ENCODE results near the gene SURF1.

The SURF1 gene

DNA sequence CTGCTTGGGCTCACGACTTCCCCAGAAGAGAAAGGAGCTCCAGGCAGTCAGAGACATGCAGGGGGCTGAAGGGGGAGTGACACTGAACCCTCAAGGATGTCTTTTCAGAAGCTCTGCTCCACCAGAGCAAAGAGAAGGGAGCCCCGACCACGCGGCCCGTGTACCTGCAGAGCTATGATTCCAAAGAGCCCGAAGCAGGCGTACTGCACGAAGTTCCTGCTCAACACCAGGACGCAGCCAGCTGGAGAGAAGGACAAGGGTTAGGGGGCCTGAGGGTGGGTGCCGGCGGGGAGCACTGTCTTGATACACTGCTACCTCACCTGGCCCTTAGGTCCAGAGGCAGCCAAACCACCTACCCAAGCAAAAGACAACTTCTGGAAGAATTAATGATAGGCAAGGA is 10.1 kb upstream of the SURF1 start:
- TF ChIP-seq, protein P1, sequence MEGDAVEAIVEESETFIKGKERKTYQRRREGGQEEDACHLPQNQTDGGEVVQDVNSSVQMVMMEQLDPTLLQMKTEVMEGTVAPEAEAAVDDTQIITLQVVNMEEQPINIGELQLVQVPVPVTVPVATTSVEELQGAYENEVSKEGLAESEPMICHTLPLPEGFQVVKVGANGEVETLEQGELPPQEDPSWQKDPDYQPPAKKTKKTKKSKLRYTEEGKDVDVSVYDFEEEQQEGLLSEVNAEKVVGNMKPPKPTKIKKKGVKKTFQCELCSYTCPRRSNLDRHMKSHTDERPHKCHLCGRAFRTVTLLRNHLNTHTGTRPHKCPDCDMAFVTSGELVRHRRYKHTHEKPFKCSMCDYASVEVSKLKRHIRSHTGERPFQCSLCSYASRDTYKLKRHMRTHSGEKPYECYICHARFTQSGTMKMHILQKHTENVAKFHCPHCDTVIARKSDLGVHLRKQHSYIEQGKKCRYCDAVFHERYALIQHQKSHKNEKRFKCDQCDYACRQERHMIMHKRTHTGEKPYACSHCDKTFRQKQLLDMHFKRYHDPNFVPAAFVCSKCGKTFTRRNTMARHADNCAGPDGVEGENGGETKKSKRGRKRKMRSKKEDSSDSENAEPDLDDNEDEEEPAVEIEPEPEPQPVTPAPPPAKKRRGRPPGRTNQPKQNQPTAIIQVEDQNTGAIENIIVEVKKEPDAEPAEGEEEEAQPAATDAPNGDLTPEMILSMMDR (IDR thresholded peaks at IDR 0.05; ENCODE audit: insufficient read depth, low read length, poor library complexity, severe bottlenecking) = no peak
- no peak for DNase-seq (ENCODE audit: extremely low read depth, insufficient read length)
- Histone ChIP-seq H3K36me3 (ENCODE audit: control insufficient read depth, insufficient read depth, low read length) (peaks cover 66% of the 10 kb centered on the region), H3K4me3 (replicated peaks; ENCODE audit: low read depth, low read length) (no peak overlapping the region), H3K27me3 (replicated peaks; ENCODE audit: control insufficient read depth, insufficient read depth, low read length) (no peaks in the 10 kb centered on the region)

DNA sequence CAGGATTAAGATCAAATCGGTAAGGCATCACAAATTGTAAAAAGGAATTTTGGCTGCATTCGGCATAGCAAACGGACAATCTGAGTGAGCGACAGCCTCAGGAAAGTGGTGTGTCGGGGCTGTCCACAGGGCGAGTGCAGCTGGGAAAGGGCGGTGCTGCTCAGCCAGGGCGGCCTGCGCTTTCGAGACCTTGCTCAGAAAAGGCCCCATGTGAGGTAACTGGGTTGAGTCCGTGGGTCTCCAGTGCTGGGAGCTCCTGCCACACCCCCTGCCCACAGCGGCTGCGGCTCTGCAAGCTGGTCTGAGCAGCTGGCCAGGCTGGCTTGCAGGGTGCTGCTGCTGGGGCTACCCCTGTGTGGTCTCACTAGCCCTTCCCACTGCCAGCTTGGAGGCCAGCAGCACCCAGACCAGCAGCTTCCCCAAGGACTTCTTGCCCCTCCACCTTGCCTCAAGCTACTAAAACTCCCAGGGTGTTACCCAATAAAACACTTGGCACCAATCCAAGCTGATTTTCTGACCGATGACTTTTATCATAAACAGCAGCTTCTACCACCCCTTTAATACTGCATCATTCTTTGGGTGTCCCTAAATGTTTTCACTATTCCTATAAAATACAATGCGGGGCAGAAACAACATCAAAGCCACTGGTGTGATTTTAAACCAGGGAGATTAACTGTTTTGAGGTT is 6.2 kb upstream of the SURF1 start:
- TF ChIP-seq, protein P1 (IDR thresholded peaks at IDR 0.05; ENCODE audit: insufficient read depth, low read length, poor library complexity, severe bottlenecking) = no peak
- Histone ChIP-seq H3K27me3 (replicated peaks; ENCODE audit: control insufficient read depth, insufficient read depth, low read length) (no peaks in the 10 kb centered on the region), H3K36me3 (ENCODE audit: control insufficient read depth, insufficient read depth, low read length) (peaks cover 55% of the 10 kb centered on the region), H3K4me3 (replicated peaks; ENCODE audit: low read depth, low read length) (no peak overlapping the region)
- DNase-seq (ENCODE audit: extremely low read depth, insufficient read length) = no peak

DNA sequence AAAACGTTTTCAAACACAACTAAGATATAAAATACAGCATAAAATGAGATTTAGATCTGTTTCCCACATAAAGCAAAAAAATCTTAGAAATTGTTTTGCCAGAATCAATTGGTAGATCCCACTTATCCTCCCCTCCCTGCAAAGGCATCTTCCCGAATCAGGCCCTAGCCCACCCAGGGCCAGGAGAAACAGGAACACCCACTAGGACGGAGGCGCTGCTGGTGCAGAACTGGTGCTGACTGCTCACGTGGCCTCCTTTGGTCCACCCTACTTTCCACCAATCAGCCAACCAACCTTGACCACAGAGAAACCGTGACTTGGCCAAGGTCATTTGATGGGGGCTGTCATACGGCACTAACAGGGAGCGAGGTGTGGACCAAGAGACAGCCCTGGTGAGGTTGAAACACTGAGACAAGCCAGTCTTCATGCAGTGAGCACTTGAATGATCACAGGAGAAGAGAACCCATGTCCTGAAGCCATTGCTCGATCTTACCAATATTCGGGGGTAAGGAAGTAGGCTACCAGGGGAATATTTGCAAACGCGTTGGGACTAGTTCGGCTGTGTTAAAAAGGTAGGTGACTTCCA is 5.3 kb upstream of the SURF1 start:
- DNase-seq (ENCODE audit: extremely low read depth, insufficient read length) = no peak
- H3K36me3 ChIP-seq (ENCODE audit: control insufficient read depth, insufficient read depth, low read length) = peaks cover 46% of the 10 kb centered on the region
- H3K27me3 ChIP-seq (replicated peaks; ENCODE audit: control insufficient read depth, insufficient read depth, low read length) = no peaks in the 10 kb centered on the region
- H3K4me3 ChIP-seq (replicated peaks; ENCODE audit: low read depth, low read length) = no peak overlapping the region
- TF ChIP-seq, protein P1 (IDR thresholded peaks at IDR 0.05; ENCODE audit: insufficient read depth, low read length, poor library complexity, severe bottlenecking) = no peak

DNA sequence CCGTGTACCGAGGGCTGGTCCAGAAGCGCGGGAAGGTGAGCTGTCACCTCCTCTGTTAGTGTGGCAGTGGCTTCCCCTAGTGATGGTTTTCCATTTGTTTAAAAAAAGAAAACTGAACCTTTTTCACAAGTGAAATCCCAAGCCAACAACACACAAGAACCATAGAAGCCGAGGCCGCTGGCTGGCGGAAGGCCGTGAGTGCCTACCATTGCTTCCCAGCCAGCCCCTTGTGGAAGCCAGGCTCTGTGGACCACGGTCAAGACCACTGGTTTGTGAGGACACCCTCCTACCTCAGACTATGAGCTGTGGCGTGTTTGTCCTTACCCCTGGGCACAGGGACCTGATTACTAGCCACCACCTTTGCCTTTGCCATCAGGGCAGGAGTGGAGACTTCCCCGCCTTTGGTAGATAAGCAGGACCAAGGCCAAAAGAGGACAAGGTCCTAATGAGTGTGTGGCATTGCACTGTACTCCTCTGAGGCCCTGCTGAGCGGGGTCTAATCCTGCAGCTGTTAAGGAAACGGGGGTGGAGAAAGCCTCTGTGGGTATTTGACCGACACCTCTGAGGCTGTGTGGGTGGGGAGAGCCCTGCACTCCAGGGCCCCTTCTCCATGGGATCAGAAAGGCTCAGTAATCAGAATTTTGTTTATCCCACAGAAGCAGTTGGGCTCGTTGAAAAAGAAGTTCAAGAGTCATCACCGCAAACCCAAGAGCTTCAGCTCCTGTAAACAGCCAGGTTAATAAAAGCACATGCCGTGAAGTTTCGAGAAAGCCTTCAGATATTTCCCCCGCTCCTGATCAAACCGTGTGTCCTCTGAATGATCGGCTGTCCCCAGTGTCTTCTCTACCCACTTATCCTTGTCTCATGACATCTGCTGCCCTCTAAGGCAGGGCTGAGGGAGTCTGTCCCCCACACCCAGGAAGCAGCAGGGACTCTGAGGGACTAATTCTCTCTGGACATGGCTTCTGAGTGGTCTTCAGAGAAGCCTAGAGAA is 4.4 kb upstream of the SURF1 start:
- DNase-seq (ENCODE audit: extremely low read depth, insufficient read length) = no peak
- TF ChIP-seq, protein P1 (IDR thresholded peaks at IDR 0.05; ENCODE audit: insufficient read depth, low read length, poor library complexity, severe bottlenecking) = no peak
- Histone ChIP-seq H3K4me3 (replicated peaks; ENCODE audit: low read depth, low read length) (no peak overlapping the region), H3K27me3 (replicated peaks; ENCODE audit: control insufficient read depth, insufficient read depth, low read length) (no peaks in the 10 kb centered on the region), H3K36me3 (ENCODE audit: control insufficient read depth, insufficient read depth, low read length) (peaks cover 40% of the 10 kb centered on the region)

DNA sequence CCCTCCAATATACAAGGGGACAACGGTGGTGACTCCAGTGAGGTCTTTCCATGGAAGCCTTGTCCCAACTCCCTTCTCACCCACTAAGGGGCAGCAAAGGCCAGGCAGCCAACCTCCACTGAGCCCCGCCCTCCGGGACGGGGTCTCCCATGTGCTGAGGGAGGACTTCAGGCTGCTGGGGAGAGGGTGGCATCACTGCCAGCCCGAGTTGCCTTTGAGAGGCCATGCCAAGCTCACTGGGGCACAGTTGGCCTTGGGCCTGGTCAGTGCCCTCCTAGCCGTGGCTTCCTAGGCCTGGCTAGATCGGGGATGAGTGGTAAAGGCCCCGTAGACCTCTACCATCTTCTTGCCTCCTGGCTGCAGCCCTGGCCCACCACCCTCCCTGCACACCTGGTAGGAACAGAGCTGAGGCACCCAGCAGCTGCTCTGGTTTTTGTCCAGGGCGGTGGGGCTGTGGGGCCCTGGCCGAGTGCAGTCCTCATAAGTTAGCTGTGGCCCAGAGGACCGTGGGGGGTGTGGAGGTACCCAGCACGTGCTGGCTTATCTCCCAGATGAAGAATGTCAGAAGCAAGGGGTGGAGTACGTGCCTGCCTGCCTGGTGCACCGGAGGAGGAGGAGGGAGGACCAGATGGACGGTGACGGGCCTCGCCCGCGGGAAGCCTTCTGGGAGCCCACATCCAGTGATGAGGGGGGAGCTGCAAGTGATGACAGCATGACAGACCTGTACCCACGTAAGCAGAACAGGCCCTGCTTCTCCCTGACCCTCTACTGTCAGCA is 3.3 kb upstream of the SURF1 start:
- H3K27me3 ChIP-seq (replicated peaks; ENCODE audit: control insufficient read depth, insufficient read depth, low read length) = no peaks in the 10 kb centered on the region
- DNase-seq (ENCODE audit: extremely low read depth, insufficient read length) = no peak
- no peak overlapping the region for H3K4me3 ChIP-seq (replicated peaks; ENCODE audit: low read depth, low read length)
- TF ChIP-seq, protein P1 (IDR thresholded peaks at IDR 0.05; ENCODE audit: insufficient read depth, low read length, poor library complexity, severe bottlenecking) = peak; percentile 17
- H3K36me3 ChIP-seq (ENCODE audit: control insufficient read depth, insufficient read depth, low read length) = peaks cover 34% of the 10 kb centered on the region

All from GM06990 (cell line).